GM10266 (cell line): ENCODE measurements around the gene ALAD.
"Not testable (repeated sequence)": the region's sequence is repeated elsewhere in the genome, so short reads cannot be mapped to it uniquely, and the experiment has no call there.

Source experiments
- DNase-seq: peaks from one replicate; pipeline ENCODE4 v3.0.0; 2012; ENCODE audit errors: extremely low spot score
- CTCF ChIP-seq: IDR thresholded peaks from 2 replicates; pipeline ENCODE4 v1.5.1; 2012; ENCODE audit warnings: mild to moderate bottlenecking, low read depth; ENCODE audit not compliant: control insufficient read depth, insufficient read depth; ENCODE audit errors: missing control alignments

Gene ALAD

GRCh38 chr9:113388833-113389232, 12.3 kb downstream of the ALAD start:
- no peak for TF ChIP-seq CTCF
- no peak for DNase-seq

- no peak for DNase-seq
Measured at GRCh38 chr9:113387560-113388230, 13.4 kb downstream of the ALAD start.

GRCh38 chr9:113386571-113387393, 14.3 kb downstream of the ALAD start:
- DNase-seq = no peak

More at GRCh38 chr9:113387560-113388230, 13.4 kb downstream of the ALAD start:
- no peak for TF ChIP-seq CTCF

DNA sequence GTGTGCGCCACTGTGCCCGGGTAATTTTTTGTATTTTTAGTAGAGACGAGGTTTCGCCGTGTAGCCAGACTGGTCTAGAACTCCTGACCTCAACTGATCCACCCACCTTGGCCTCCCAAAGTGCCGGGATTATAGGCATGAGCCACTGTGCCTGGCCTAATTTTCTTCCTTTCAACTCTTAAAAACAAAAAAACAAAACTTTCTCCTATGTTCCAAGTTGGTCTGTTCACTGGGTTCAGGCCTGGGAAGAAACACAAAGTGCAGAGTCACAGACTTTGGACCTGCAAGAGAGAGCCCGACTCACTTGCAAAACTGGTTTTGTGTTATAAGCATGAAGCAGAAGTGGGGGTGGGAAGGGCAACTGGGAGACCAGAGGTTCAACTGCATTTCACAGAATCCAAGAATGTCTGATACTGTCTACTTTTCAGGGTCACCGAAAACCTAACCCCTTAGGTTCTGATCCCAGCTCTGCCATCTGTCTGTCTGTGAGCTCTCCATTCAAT, 19.1 kb downstream of the ALAD start:
- TF ChIP-seq CTCF = no peak

More at GRCh38 chr9:113386571-113387393, 14.3 kb downstream of the ALAD start:
- TF ChIP-seq CTCF = no peak

DNA sequence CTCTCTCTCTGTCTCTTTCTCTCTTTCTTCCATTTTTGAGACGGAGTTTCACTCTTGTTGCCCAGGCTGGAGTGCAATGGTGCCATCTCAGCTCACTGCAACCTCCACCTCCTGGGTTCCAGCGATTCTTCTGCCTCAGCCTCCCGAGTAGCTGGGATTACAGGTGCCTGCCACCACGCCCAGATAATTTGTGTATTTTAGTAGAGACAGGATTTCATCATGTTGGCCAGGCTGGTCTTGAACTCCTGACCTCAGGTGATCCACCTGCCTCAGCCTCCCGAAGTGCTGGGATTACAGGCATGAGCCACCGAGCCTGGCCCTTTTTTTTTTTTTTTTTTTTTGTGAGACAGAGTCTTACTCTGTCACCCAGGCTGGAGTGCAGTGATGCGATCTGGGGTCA, 19.6 kb downstream of the ALAD start:
- not testable (repeated sequence) for DNase-seq

More for the DNA sequence above, 19.1 kb downstream of the ALAD start:
- DNase-seq = no peak

GRCh38 chr9:113380869-113381378, 20.2 kb downstream of the ALAD start:
- TF ChIP-seq CTCF = no peak

DNA sequence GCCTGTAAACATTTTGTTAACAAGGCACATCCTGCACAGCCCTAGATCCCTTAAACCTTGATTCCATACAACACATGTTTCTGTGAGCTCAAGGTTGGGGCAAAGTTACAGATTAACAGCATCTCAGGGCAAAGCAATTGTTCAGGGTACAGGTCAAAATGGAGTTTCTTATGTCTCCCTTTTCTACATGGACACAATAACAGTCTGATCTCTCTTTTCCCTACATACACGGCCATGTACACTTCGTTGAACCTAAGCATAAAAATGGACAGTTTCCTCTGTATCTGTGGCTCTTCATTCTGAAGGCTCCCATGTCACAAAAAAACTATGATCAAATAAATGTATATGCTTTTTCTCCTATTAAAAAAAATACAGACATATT, 21.3 kb downstream of the ALAD start:
- DNase-seq = not testable (repeated sequence)

More at GRCh38 chr9:113380869-113381378, 20.2 kb downstream of the ALAD start:
- peak; percentile 76 for DNase-seq

DNA sequence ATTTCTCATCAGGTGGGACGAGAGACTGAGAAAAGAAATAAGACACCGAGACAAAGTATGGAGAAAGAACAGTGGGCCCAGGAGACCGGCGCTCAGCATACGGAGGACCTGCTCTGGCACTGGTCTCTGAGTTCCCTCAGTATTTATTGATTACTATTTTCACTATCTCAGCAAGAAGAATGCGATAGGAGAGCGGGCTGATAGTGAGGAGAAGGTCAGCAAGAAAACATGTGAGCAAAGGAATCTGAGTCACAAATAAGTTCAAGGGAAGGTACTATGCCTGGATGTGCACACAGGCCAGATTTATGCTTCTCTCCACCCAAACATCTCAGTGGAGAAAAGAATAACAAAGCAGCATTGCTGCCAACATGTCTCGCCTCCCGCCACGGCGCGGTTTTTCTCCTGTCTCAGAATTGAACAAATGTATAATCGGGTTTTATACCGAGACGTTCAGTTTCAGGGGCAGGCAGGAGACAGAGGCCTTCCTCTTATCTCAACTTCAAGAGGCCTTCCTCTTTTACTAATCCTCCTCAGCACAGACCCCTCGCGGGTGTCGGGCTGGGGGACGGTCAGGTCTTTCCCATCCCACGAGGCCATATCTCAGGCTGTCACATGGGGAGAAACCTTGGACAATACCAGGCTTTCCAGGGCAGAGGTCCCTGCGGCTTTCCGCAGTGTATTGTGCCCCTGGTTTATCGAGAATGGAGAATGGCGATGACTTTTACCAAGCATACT, 21.8 kb downstream of the ALAD start:
- DNase-seq = not testable (repeated sequence)
